HG02943 (cell line): ENCODE data around the gene NLRP13.

Experiments
- ATAC-seq: cut with Tn5 transposase; IDR thresholded peaks from one replicate; pipeline ENCODE4 v1.9.1; 2021; ENCODE audit warnings: mild to moderate bottlenecking, low read depth, moderate library complexity; ENCODE audit not compliant: unreplicated experiment

NLRP13 gene

DNA sequence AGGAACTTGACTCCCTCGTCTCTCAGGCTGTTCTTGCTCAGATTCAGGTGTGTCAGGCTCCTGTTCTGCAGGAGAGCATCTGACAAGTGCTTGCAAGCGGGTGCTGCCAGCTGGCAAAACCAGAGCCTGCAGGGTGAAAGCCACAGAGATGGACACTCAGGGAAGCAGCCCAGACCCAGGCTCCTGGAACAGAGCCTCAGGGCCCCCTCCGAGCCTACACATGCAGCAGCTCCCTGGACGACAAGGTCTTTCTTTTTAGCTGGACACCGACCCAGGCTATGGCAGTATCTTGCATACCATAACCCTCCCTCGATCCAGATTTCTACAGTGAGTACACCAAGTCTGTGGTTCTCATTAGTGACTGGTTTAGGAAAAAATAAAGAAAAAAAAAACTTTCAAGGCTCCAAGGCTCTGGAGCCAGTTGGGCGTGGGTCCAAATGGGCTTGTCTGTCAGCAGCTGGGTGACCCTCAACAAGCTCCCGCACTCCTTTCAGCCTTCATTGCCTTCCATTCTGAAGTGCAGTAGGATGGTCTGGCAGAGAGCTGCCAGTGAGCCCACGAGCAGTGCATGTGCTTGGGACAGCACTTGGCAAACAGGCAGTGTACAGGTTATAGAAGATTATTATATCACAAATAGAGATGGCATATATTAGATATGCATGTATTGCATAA is 29.9 kb downstream of the NLRP13 start:
- no peak for ATAC-seq

DNA sequence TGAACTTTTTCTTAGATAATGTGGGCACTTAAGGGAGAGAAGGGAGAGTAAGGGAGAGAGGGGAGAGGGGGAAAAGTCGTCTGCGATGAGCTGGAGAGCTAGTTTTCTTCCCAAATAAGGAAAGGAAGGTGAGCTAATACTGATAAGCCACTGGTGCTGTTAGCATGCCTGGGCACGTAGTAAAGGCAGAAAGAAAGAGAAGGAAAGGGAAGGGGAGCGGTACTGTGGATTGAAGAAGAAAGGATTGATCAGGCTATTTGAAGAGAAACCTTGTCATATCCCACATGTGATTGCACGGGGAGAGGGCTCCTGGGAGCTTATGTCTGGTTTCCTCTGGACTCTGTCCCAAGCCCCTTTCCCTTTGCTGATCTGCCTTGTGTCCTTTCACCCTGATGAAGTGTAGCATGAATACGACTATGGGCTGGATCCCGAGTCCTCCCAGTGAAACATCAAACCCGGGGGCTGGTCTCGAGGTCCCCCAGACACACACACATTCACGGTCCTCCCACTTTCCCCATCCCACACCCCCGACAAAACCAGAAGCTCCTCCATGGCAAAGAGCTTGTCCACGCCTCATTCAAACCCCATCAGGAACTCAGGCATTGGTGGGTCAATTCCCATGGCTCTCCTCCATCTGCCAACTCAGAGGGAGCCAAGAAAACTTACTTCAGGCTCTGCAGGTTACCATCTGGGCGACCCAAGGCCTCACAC is 30.6 kb downstream of the NLRP13 start:
- no peak for ATAC-seq

- no peak for ATAC-seq
Observed at GRCh38 chr19:55898911-55899310, 33.2 kb downstream of the NLRP13 start.

GRCh38 chr19:55882626-55883025 is 49.5 kb downstream of the NLRP13 start:
- ATAC-seq: no peak

GRCh38 chr19:55877211-55877610 is 54.9 kb downstream of the NLRP13 start:
- ATAC-seq: no peak

GRCh38 chr19:55870736-55871135 is 61.4 kb downstream of the NLRP13 start:
- no peak for ATAC-seq

DNA sequence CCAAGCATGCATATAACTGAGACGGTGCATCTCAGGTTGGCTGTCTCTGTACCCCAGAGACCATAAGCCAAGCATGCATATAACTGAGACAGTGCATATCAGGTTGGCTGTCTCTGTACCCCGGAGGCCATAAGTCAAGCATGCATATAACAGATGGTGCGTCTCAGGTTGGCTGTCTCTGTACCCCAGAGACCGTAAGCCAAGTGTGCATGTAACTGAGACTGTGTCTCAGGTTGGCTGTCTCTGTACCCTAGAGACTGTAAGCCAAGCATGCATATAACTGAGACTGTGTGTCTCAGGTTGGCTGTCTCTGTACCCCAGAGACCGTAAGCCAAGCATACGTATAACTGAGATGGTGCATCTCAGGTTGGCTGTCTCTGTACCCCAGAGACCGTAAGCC is 65.0 kb downstream of the NLRP13 start:
- no peak for ATAC-seq

DNA sequence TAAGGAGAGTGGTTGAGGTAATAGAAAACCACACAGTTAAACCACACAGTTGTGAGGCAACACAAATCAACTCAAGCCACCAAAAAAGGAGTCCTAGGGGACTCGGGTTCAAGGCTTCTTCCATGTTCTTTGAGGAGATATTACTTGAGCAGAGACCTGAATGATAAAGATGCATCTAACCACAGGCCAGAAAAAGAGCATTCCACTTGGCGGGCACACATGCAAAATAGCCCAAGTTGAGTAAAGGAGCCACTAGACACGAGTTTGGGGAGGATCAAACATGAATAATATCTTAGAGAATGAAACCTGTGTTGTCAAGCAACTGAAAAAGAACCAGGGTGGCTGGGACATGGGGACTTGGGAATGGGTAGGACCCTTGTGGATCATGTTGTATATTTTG is 65.6 kb downstream of the NLRP13 start:
- ATAC-seq: no peak

GRCh38 chr19:55858969-55859368 is 73.2 kb downstream of the NLRP13 start:
- ATAC-seq: no peak

- ATAC-seq: no peak
Observed at GRCh38 chr19:55858401-55858800, 73.7 kb downstream of the NLRP13 start.

DNA sequence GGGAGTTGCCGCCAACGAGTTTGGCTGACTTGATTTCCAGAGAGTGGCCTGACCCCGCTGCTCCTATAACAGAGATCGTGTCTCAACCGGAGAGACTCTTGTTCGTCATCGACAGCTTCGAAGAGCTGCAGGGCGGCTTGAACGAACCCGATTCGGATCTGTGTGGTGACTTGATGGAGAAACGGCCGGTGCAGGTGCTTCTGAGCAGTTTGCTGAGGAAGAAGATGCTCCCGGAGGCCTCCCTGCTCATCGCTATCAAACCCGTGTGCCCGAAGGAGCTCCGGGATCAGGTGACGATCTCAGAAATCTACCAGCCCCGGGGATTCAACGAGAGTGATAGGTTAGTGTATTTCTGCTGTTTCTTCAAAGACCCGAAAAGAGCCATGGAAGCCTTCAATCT is 74.2 kb downstream of the NLRP13 start:
- ATAC-seq: no peak

GRCh38 chr19:55857149-55857548 is 75.0 kb downstream of the NLRP13 start:
- no peak for ATAC-seq

DNA sequence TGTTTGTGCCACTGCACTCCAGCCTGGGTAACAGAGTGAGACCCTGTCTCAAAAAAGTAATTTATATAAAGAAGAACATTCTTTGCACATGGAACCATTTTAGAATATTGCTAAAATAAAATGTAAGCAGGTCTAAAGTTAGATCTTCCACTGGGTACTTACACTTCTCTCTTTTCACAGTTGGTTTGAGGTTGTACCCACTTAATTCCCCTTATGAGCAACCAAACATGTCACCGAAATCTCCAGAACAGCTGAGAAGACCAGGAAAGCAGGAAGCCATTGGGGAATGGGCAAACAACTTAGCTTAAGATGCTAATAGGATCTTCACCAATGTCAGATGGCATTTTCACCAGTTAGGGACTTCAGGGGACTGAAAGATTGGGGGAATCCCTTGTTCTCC is 77.0 kb downstream of the NLRP13 start:
- no peak for ATAC-seq
